ENCODE measurements around the gene NLRP10. TPM values are rescaled to one million over a fixed set of nuclear protein-coding genes. Genes with fewer than 3 reads are reported as not detected.

The NLRP10 gene
- total RNA-seq, 1 donor from 2014 or later, result not detected

DNA sequence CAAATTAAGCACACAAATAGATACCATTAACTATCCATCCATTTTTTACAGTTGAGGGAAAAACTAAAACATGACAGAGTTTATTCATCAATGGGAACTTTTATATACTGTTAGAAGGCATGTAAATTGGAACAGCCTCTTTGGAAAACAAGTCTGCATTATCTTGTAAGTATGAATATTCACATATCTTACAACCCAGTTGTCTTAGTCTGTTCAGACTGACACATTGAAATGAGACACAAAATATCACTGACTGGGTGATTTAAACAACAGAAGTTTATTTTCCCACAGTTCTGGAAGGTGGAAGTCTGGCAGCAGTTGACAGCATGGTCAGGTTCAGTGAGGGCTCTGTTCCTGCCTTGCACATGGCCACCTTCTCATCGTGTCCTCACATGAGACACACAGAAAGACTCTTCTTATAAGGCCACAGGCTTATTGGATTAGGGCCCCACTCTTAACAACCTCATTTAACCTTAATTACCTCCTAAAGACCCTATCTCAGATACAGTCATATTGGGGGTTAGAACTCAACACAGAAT, 16.4 kb upstream of the NLRP10 start:
- DNase-seq (ENCODE audit: missing footprints), result no peak
- ATAC-seq, result no peak
- intact Hi-C loops (cut with DNase I), result no loop called here

DNA sequence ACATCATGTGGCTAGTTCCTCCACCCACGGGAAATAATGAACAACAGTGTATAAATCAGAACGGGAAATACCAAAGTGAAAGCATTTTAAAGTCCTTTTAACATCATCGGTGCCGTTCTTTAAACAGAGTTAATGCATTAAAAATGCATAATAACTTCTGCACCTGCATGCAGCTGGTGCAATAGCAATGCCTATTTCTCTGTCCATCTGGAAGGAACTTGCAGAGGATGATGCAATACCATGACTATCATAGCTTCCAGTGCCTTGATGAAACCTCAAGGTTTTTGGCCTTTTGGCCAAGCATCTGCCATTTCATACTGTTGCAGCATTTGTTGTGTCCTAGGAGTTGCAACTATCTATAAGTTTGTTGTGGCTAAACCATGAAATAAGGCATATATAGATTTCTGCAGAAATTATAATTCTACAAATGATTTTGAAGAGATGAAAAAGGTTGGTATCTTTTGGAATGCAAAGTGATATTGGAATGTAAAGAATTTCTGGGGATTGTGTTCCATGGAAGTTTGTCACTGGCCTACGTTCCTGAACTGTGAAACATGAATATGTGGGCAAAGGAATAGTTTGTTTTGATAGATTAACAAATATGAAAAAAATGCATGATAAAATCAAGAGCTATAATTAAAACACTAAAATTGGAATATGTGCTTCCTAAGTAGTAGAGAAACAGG, 12.1 kb upstream of the NLRP10 start:
- intact Hi-C loops (cut with DNase I), result no loop called here
- no peak for DNase-seq (ENCODE audit: missing footprints)
- ATAC-seq, result no peak

DNA sequence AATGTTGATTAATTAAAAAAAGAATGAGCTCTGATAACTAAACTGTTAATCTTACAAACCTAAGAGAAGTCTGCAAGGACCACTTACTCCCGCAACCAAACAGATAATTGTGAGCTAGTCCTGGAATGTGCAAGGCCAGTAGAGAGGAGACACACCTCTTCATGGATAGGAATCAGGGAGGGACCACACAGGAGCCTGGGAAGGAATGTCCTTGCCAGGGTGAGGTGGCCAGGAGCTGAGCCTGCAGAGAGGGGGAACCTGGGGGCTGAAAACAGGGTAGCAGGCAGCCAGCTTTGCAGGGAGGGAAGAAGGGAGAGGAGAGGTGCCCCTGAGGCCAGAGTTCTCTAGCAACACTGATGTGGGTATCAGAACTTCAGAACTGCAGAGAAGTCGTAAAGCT, 9.4 kb upstream of the NLRP10 start:
- intact Hi-C loops (cut with DNase I), result no loop called here
- ATAC-seq (no peak), DNase-seq (ENCODE audit: missing footprints) (no peak)

DNA sequence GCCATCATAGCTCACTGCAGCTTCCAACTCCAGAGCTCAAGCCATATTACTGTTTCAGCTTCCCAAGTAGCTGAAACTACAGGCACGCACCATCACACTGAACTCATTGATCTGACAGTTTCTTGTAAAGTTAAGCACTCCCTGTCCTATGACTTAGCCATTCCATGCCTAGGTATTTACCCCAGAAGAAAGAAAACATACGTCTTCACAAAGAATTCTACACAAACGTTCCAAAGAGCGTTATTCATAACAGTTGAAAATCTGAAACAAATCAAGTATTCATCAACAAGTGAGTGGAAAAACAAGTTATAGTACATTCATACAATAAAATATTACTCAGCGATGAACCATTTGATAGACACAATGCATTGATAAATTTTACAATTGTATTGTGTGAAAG, 7.8 kb upstream of the NLRP10 start:
- DNase-seq (ENCODE audit: missing footprints), result no peak
- intact Hi-C loops (cut with DNase I), result no loop called here
- ATAC-seq, result no peak

DNA sequence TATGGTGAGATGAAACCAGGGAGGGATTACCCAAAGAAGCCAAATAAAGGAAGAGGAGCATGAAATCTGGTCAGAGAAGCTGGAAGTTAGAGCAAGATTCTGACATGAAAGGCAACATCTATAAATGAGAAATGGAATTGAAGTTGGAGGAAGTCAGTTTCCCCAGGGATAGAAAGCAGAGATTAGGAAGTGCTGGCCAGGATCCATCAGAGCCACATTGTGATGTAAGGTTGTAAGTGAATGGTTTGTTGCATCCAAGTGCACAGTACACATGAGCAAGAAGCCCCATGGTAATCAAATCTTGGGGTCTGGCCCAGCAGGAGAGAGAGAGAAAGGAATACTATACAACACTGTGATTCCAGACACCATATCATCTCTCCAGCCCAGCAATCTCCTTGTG, 6.6 kb upstream of the NLRP10 start:
- DNase-seq (ENCODE audit: missing footprints), result no peak
- ATAC-seq, result no peak
- intact Hi-C loops (cut with DNase I), result no loop called here

DNA sequence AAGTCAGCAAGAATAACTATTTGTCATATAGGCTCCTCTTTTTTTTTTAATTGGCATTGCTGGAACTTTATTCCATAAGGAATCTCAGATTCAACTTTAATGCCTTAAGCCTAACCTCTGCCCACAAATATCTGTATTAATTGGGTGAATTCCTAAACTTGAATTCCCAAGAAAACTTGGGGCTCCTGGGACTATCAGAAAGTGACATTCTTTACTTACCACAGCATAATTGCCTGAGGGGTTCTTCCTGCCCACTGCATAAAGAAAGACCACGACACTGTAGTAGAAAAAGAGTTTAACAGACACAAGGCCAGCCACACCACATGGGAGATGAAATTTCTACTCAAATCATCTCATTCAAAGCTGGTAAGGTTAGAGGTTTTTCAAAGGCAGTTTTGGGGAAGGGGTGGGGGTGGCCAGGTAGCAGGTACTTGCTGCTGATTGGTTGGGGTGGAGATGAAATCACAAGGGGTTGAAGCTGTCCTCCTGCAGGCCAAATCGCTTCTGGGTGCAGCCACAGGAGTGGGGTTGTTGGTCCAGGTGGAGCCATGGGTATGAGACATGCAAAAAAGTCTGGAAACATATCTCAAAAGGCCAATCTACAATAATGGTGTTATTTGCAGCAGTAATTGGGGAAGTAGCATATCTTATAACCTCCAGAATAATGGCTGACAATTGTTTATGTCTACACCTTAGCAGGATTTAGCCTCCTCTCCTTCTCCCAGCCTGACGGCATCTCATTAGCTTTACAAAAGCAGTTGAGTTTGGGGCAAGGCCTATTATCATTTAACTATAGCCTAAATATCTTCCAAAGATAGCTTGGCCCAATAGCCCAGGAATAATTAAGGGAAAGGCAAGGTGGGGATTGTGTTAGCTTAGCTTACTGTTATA, 4.8 kb upstream of the NLRP10 start:
- ATAC-seq (no peak), DNase-seq (ENCODE audit: missing footprints) (no peak)
- intact Hi-C loops (cut with DNase I), result no loop called here

DNA sequence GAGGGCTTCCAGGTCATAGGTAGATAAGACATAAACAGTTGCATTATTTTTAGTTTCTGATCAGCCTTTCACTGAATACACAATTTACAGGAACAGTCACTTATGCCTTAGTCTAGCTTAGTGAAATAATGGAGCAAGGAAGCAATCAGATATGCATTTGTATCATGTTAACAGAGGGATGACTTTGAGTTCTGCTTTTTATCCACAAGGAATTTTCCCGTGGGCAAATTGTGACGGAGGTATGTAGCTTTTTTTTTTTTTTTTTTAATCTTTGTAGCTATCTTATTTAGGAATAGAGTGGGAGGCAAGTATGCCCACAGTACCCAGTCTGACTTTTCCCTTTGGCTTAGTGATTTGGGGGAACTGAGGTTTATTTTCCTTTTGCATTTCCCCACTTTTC, 3.4 kb upstream of the NLRP10 start:
- ATAC-seq, result no peak
- no peak for DNase-seq (ENCODE audit: missing footprints)
- intact Hi-C loops (cut with DNase I), result no loop called here

DNA sequence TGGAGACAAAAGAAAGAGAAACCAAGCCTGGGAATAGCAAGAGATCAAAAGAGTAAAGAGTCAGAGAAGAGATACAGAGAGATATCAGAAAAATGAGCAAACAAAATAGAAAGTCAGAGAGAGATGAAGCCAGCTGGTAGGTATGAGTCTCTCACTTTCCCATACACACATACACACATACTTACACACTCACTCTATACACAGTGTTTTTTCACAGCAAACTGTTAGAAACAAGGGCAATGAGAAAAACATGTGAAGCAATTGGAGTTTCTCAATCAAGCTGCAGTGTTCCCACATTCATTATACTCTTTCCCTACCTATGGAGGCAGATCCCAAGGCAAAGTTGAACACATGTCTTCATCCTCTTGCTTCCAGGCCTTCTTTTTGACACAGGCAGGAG, 2.6 kb upstream of the NLRP10 start:
- intact Hi-C loops (cut with DNase I), result no loop called here
- ATAC-seq (no peak), DNase-seq (ENCODE audit: missing footprints) (no peak)

DNA sequence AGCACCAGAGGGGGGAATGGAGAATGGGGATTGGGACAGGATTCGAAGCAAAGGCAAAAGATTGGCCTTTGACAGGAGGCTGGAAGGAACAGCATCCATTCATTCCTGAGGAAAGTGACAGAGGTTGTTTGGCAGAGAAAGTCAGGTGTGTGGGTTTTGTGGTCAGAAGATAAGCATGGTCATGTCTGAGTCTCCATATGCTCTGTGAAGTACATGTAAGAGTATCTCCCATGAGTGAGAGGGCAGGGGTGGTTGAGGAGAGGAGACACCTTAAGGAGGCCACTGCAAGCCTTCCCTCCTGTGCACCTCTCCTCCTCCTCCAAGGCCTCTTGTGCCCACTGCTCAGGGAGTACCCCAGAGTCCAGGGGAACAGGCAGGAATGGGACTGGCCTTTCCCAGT, 1.9 kb upstream of the NLRP10 start:
- DNase-seq (ENCODE audit: missing footprints), result no peak
- intact Hi-C loops (cut with DNase I), result no loop called here

DNA sequence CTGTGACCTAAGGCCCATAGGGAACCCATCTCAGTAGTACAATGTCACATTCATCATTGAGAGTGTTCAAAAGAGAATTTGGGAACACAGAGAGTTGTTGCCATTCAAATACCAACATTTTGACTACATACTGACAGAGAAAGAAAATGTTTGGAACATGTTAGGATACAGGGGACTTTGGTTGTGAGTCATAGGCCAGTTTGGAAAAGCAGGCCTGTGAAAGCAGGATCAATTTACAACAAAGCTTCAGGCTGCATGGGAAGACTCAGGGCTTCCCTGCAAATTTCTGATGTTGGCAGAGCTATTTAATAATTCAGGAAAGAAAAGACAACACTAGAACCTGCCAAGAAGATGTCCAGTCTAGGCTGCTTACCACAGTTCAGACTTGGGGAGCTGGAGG, 374 bp downstream of the NLRP10 start:
- DNase-seq (ENCODE audit: missing footprints) (no peak), ATAC-seq (no peak)
- intact Hi-C loops (cut with DNase I), result no loop called here

More for the DNA sequence above, 1.9 kb upstream of the NLRP10 start:
- ATAC-seq, result no peak

DNA sequence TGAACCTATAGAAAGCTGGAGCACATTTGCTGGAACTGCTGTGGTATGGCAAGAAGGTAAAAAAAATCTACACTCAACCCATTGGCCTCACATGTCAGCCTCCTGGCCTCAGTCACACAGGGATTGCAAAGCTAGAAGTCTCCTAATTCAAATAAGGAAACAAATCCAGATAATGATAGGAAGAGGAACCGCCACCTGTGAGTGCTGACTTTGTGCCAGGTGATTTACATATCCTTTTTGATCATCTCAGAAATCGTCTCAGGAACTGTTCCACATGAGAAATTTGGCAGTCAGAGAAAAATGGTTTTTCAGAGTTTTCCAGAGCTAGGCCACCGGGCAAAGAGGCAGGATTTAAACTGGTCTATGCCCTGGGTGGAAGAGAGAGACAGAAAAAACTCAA, 986 bp downstream of the NLRP10 start:
- intact Hi-C loops (cut with DNase I), result no loop called here
- ATAC-seq (no peak), DNase-seq (ENCODE audit: missing footprints) (no peak)

DNA sequence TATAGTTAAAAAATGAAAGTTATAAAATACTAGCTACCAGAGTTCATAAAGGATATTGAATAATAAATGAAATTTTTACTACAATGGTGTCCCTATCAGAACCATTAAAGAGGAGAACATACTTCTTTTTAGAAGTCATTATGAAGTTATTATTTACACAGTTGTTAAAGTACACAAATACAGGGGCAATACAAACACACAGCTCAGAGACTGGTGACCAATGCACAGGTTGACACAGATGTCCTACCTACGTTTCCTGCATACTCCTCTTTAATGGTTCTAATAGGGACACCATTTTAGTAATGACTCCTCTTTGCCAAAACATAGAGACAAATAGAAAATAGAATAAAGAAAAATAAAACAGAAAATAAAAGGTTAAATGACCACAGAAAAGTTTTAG, 10.1 kb downstream of the NLRP10 start:
- ATAC-seq (no peak), DNase-seq (ENCODE audit: missing footprints) (no peak)
- intact Hi-C loops (cut with DNase I), result no loop called here

DNA sequence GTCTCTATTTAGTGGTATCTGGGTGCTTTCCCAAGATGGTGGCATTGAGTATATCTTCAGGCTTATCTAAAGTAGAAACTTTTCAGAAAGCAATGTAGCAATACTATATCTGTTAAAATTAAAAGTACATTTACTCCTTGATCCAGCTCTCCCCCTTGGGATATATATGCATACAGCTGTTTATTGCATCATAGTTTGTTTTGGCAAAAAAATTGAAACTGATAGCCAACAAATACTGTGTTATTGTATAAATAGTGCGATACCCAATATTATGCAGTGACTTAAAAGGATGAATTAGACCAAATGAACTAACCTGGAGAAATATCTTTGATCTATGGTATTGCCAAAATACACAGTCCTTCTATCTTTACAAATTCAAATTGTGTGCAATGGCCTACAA, 15.3 kb downstream of the NLRP10 start:
- DNase-seq (ENCODE audit: missing footprints) (no peak), ATAC-seq (no peak)
- intact Hi-C loops (cut with DNase I), result no loop called here

DNA sequence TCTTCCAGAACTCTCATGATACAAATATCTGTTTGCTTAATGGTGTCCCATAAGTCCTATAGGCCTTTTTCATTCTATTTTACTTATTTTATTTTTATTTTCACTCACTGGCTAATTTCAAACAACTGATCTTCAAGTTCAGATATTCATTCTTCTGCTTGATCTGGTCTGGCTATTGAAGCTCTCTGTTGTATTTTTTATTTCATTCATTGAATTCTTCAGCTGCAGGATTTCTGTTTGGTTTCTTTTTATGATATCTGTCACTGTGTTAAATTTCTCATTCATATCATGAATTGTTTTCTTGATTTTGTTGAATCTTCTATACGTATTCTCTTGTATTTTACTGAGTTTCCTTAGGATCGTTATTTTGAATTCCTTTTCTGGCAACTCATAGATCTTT, 21.1 kb downstream of the NLRP10 start:
- intact Hi-C loops (cut with DNase I), result no loop called here
- ATAC-seq (no peak), DNase-seq (ENCODE audit: missing footprints) (no peak)

DNA sequence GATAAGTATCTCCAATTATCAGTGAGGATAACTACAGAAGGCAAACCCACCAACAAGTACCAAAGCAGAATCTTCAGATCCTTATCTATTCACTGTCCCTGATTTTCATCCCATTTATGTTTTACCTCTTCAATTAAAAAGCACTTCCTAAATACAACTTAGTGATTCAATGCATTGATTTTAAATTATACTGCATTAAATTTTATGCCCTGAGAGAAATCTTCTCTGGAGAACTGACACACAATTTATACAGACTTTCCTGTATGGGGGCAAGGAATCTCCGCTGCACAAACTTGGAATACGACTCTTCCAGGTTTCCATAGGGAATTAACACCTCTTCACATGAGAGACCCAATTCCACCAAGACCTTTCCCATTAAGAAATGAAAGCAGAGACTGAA, 23.6 kb downstream of the NLRP10 start, which contains the start of gene OR10A3:
Gene OR10A3, minus strand, starts transcription at position 101 of the 400 bp plus-strand sequence. CDS start 2,188 bp downstream, outside the sequence.
- intact Hi-C loops (cut with DNase I), result no loop called here
- DNase-seq (ENCODE audit: missing footprints) (no peak), ATAC-seq (no peak)

DNA sequence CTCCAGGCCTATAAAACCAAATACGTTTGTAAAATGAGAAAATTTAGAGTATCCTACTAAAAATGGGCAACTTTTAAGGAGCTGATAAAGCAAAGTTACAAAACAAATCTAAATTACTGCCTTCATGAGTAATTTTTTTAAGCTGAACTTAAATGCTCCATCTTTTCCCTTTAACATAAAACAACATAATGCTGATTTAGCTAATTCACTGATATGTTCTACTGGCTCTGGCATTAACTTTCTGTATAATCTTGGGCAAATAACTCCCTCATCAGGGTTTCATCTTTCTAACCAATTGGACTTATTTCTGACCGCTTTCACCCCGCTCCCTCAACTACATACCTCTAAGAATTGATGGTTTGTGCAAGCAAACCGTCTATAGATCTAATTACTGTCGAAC, 24.1 kb downstream of the NLRP10 start:
- DNase-seq (ENCODE audit: missing footprints), result no peak
- intact Hi-C loops (cut with DNase I), result no loop called here
- ATAC-seq, result no peak

DNA sequence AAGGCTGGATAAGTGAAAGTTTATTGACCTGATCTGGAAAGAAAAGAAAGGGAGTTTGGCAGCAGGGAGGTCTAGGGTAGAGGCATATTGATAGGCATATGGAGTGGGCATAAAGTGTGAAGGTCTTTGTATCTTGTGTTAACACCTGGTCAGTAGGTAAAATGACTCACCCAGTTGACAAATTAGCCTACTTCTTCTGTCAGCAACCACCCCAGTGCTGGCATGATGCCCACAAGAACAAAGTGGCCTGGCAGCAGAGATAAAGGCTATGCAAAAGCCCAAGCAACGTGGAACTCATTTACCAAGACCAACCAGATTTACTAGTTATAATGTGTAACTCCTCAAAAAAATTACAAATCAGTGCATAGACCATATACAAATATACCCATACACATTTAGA, 28.6 kb downstream of the NLRP10 start:
- ATAC-seq, result no peak
- intact Hi-C loops (cut with DNase I), result no loop called here
- no peak for DNase-seq (ENCODE audit: missing footprints)

DNA sequence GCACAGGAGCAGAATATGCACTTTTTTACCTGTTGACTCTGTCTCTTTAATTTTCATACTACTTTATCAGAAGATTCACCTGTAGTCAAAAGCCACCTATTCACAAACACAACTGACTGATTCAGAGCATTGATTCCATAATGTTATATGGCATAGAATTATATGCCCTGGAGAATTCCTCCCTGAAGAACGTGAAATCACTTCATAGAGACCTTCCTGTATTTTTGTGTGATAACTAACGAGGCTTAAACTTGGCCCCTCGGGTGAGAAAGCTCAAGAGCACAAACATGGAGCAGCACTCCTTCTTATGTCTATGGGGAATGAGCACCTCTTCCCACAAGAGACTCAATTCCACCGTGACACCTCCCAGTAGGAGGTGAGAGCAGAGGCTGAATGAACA, 34.1 kb downstream of the NLRP10 start, which contains the start of gene OR10A6:
Gene OR10A6, minus strand, starts transcription at position 101 of the 400 bp plus-strand sequence. CDS start 2,606 bp downstream, outside the sequence.
- DNase-seq (ENCODE audit: missing footprints) (no peak), ATAC-seq (no peak)
- intact Hi-C loops (cut with DNase I), result no loop called here

DNA sequence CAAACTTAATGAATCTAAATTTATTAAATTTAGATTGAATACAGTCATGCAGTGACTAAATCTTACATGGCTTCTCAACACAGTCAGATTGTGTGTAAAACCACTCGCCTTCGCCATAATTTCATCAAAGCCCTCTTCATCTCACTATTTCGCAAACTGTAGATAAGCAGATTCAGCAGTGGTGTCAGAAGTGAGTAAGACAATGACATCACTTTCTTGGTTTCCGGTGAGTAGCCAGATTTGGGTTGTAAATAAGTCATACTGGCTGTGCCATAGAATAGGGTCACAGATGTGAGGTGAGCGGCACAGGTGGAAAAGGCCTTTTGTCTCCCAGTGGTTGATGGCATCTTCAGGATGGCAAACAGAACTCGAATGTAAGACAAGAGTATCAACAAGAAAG, 37.6 kb downstream of the NLRP10 start:
- ATAC-seq (no peak), DNase-seq (ENCODE audit: missing footprints) (no peak)
- intact Hi-C loops (cut with DNase I), result no loop called here

DNA sequence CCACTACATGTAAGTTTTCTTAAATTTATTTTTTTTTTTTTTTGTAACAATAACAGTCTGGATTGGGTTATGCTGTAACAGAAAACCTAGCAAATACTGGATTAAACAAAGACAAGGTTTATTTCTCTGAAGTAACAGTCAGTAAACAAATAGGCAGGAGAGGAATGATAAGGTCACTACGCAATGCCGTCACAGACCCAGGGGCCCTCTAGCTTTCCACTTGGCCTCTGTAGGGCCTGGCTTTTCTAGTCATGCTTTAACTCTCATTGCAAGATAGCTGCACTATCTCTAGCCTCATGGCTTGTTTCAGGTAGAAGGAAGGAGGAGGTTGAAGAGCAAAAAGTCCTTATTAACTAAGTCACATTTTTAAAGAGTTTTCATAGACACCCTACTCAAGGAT, 40.7 kb downstream of the NLRP10 start:
- no peak for DNase-seq (ENCODE audit: missing footprints)
- intact Hi-C loops (cut with DNase I), result no loop called here
- ATAC-seq, result no peak
